WI38 (cell line): ENCODE results near the gene IFT43.

Source experiments
- H3K4me3 ChIP-seq: 2 replicates; pipeline ENCODE4 v1.5.1; 2011; ENCODE audit warnings: low read depth, mild to moderate bottlenecking, control low read depth, low read length
- CTCF ChIP-seq: IDR thresholded peaks from 2 replicates; pipeline ENCODE4 v1.5.1; 2012; ENCODE audit warnings: low read depth, mild to moderate bottlenecking, control low read depth, low read length

IFT43 gene

GRCh38 chr14:75985618-75986438 is at the start of gene IFT43:
Gene IFT43 (plus strand): TSS chr14:75985763. CDS start chr14:75985787, 24 bp downstream.
- TF ChIP-seq CTCF: no peak

GRCh38 chr14:75939200-75939599 is 46.4 kb upstream of the IFT43 start:
- TF ChIP-seq CTCF: no peak
- H3K4me3 ChIP-seq: no peak overlapping the region

More at GRCh38 chr14:75985618-75986438, at the start of gene IFT43:
- H3K4me3 ChIP-seq: peak within 1 kb of the TSS; percentile 78

GRCh38 chr14:75941030-75941429 is 44.5 kb upstream of the IFT43 start:
- H3K4me3 ChIP-seq: no peak overlapping the region

GRCh38 chr14:75944607-75945241 is 40.8 kb upstream of the IFT43 start:
- H3K4me3 ChIP-seq: no peak overlapping the region
- TF ChIP-seq CTCF: no peak

More at GRCh38 chr14:75941030-75941429, 44.5 kb upstream of the IFT43 start:
- no peak for TF ChIP-seq CTCF

GRCh38 chr14:75946785-75947184 is 38.8 kb upstream of the IFT43 start:
- TF ChIP-seq CTCF: no peak

GRCh38 chr14:75952489-75952888 is 33.1 kb upstream of the IFT43 start:
- no peak for TF ChIP-seq CTCF
- H3K4me3 ChIP-seq: no peak overlapping the region

More at GRCh38 chr14:75946785-75947184, 38.8 kb upstream of the IFT43 start:
- no peak overlapping the region for H3K4me3 ChIP-seq

- TF ChIP-seq CTCF: no peak
- H3K4me3 ChIP-seq: no peak overlapping the region
Measured at GRCh38 chr14:75959031-75959430, 26.5 kb upstream of the IFT43 start.
